GM21447 (cell line): ENCODE results near the gene COPG2.

Experiments used
- ATAC-seq: cut with Tn5 transposase; IDR thresholded peaks from one replicate; pipeline ENCODE4 v1.9.1; 2021; ENCODE audit not compliant: unreplicated experiment

The COPG2 gene

DNA sequence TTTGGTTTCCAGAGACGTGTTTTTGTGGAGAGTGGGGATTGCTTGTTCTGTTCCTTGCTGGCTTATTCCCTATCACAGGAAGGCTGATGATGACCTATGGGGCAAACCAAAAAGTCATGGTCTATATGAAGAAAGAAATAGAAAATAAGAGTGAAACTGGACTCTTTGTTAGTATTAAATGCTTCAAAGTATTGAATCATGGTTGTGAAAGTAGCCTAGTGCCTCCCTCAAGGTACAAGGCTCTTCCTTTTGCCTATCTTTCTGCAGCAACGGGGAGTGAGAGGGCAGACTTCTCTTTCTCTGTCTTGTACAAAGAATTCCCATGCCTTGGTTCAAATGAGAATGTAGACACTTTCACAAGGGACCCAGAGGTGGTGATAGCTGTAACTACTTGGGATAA lies 167.6 kb downstream of the COPG2 start:
- no peak for ATAC-seq

- ATAC-seq: no peak
Observed at GRCh38 chr7:130500463-130500862, 168.1 kb downstream of the COPG2 start.

DNA sequence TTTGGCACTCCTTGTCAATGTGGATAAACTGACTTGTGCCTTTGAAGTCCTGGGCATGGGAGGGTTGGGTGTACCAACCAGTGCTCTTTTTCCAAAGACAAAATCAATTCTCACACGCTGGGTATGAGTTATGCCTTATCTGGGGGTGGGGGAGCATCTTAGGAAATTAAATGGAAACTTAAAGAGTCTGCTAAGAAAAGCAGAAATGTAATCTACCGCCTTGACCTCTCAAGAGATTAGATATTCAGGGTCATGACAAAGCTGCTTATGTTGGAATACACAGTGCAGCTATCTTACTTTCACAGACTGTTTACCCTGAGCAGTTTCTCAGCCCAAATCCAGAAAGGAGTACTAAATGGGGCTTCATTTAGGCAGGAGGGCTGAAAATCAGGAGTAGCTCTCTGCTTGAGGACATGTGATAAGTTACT lies 174.1 kb downstream of the COPG2 start:
- ATAC-seq: no peak

GRCh38 chr7:130493275-130493873 lies 175.2 kb downstream of the COPG2 start:
- no peak for ATAC-seq

DNA sequence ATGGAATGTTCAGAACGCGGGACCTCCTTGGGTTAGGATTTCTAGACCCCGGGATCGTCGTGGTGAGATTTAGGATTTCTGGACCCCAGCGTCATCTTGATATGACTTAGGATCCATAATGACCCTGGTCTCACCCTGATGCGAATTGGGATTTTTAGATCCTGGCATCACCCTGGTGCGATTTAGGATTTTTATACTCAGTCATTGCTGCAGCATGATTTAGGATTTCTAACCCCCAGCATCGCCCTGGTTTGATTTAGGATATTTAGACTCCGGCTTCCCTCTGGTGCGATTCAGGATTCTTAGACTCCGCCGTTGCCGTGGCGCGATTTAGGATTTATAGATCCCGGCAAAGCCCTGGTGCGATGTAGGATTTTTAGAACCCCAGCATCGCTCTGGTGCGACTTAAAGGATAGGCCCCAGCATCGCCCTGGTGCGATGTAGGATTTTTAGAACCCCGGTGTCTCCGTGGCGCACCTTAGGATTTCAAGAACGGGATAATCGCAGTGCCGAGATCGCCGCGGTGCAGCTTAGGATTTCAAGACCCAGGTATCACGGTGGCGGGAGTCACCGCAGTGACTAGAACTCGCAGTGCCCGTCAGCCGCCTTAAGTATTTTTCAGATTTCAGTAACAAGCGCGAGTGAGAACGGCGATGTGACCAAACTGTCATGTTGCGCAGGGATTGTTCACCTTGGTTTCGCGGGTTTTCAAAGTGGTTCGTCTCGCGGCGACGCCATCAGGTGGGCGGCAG lies 175.8 kb downstream of the COPG2 start:
- no peak for ATAC-seq

GRCh38 chr7:130491841-130492522 lies 176.6 kb downstream of the COPG2 start, which contains the start of gene MEST:
Gene MEST (plus strand): TSS chr7:130492085. CDS start chr7:130492314, 229 bp downstream.
- no peak for ATAC-seq

- ATAC-seq: no peak
Observed at GRCh38 chr7:130490888-130491804, 177.4 kb downstream of the COPG2 start.

DNA sequence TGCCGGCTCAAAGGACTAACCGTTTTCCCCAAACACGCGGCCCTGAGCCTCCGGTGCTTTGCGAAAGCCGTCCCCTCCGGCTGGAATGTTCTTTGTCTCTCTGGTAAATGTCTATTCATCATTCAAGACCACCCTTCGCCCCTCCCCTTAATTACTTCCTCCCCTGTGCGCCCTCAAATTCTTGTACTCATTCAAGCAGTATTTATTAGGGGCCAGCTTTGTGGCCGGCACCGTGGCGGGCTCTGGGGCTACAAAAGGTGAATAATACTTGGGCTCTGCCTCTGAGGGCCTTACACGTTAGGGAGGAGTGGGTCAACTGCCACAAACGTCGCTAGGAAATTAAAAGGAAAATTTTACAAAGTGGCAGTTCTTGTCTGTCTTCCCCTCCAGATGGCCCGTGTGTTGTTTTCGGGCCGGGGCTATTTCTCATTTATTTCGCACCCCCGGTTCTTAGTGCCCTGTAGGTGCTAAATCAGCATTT lies 178.2 kb downstream of the COPG2 start:
- ATAC-seq: no peak

- no peak for ATAC-seq
Observed at GRCh38 chr7:130489140-130489983, 179.2 kb downstream of the COPG2 start.

- ATAC-seq: no peak
Observed at GRCh38 chr7:130488392-130489139, 180.0 kb downstream of the COPG2 start.

GRCh38 chr7:130486954-130487436 lies 181.6 kb downstream of the COPG2 start:
- ATAC-seq: no peak

DNA sequence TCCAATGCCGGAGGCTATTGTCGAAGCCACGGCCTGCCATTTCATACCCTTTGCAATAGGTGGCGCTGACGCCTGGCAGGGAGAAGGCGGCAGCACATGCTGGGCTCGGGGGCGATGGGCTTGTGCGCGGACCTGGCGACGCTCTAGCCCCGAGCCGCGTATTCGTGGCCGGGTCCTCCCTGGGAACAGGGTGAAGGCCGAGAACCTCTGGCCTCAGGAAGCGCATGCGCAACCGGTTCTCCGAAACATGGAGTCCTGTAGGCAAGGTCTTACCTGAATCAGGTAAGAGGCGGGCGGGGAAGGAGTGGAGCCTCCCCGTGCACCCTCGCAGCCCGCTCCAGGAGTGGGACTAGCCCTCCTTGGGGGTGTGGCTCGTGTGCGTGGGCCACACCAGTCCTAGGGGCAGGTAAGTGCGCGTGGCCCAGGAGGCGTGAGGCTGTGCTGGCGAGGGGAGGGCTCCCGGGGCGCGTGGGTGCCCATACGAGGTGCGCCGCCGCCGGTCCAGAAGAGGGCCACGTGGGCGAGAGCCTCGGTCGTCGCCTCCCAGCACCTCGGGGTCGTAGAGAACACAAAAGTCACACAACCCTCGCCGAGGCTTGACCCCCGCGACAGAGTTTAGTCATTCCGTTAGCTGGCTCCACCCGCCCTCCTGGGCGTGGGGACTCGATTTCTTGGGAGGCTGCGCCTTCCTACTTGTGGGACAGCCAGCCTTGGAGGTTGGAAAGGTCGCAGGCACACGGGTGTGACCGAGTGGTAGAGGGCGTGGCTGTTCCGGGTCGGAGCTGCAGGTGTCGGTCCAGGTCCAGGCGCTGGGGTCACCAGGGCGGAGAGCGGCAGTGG lies 182.2 kb downstream of the COPG2 start:
- peak; percentile 47 for ATAC-seq

DNA sequence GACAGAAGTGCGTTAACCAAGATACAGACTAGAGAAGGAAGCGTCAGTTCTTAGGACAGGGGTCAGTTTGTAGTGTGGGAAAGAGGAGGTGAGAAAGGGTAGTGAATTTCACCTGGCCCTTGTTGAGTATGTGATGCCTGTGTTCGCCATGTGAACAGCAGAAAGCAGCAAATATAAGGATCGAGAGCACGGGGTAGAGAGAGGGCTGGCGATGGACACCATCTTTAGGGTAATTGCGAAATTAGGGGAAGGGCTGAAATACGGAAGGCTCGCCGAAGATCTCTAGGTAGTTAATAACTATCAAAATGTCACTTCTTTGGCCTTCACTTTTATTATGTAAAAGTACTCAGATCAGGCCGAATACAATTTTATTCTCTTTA lies 182.8 kb downstream of the COPG2 start:
- ATAC-seq: no peak

DNA sequence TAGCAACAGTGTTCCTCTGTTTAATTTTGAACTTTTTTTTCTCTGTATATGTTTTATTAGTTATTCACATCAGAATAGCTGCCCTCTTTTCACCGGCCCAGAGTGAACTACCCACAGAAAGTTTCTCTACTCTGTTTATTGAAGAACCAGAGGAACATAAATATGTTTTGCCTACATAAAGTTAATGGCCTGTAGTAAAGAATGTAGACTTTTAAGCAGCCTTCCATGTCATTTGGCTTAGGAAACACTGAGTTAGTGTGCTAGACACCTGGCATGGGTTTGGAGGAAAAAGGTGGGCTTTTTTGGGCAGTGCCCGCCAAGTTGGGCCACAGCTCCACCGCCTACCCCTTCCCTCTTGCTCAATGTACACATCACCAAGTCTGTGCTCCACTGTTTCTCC lies 185.5 kb downstream of the COPG2 start:
- ATAC-seq: no peak

DNA sequence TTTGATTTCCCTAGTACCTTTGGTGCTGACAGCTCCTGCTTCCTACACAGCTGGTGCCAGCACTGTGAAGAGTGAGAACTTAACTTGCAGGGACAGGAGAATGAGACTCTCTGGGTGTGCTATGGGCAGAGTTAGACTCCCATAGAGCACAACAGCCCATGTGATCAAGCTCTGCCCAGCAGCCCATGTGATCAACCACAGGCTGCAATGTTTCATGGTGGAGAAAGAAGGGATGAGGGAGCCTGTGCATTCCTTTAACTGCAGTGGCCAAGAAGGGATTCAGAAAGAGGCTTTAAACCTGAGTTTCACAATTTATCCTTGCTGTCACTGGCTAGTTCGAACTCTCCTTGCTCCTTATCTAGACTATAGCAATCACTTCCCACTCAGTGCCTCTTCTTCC lies 186.7 kb downstream of the COPG2 start:
- ATAC-seq: no peak

- ATAC-seq: no peak
Observed at GRCh38 chr7:130479716-130480400, 188.7 kb downstream of the COPG2 start.

DNA sequence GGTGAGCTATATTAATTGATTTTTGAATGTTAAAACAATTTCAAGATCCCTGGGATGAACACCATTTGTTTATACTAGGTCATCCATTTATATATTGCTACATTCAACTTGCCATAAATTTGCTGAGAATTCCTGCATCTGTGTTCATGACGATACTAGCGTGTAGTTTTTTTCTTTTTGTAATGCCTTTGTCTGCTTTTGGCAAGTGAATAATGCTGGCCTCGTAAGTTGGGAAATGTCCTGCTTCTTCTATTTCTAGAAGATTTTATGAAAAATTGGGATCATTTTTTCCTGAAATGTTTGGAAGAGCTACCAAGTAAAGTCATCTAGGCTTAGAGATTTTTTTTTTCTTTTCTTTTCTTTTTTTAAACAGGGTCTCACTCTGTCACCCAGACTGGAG lies 189.6 kb downstream of the COPG2 start:
- ATAC-seq: no peak
